Hematopoietic multipotent progenitor cell treated with erythropoietin and hydrocortisone succinate and interleukin-3 and kit ligand, for 6 days (in vitro differentiated cells): ENCODE results near the gene CYP2A6.
"Not testable (repeated sequence)": the region's sequence is repeated elsewhere in the genome, so short reads cannot be mapped to it uniquely, and the experiment has no call there.

ENCODE experiments used
- DNase-seq: peaks from one replicate; pipeline ENCODE4 v3.0.0-alpha.2; 2015

The CYP2A6 gene

GRCh38 chr19:40850277-40850676 is at the start of gene CYP2A6:
CYP2A6 (minus strand) TSS chr19:40850447; CDS start chr19:40850426, 21 bp downstream.
- DNase-seq: not testable (repeated sequence)

- peak; percentile 60 for DNase-seq
Measured at GRCh38 chr19:40899964-40900363, 49.7 kb upstream of the CYP2A6 start.

GRCh38 chr19:40896843-40897789 is 46.9 kb upstream of the CYP2A6 start:
- DNase-seq: not testable (repeated sequence)

GRCh38 chr19:40896418-40896796 is 46.2 kb upstream of the CYP2A6 start:
- no peak for DNase-seq

- DNase-seq: no peak
Measured at GRCh38 chr19:40893112-40893511, 42.9 kb upstream of the CYP2A6 start.

GRCh38 chr19:40889366-40889765 is 39.1 kb upstream of the CYP2A6 start:
- no peak for DNase-seq

GRCh38 chr19:40888191-40888590 is 37.9 kb upstream of the CYP2A6 start:
- no peak for DNase-seq

GRCh38 chr19:40884187-40884931 is 34.1 kb upstream of the CYP2A6 start:
- not testable (repeated sequence) for DNase-seq

- DNase-seq: not testable (repeated sequence)
Measured at GRCh38 chr19:40882062-40882461, 31.8 kb upstream of the CYP2A6 start, which contains the start of gene CYP2A7. CYP2A7 (minus strand) TSS chr19:40882231; CDS start chr19:40882210, 21 bp downstream.

- DNase-seq: not testable (repeated sequence)
Measured at GRCh38 chr19:40879349-40879748, 29.1 kb upstream of the CYP2A6 start.

GRCh38 chr19:40875526-40875951 is 25.3 kb upstream of the CYP2A6 start:
- peak; percentile 87 for DNase-seq

GRCh38 chr19:40874874-40875273 is 24.6 kb upstream of the CYP2A6 start:
- not testable (repeated sequence) for DNase-seq

GRCh38 chr19:40873873-40874272 is 23.6 kb upstream of the CYP2A6 start:
- DNase-seq: not testable (repeated sequence)

- no peak for DNase-seq
Measured at GRCh38 chr19:40872209-40872608, 22.0 kb upstream of the CYP2A6 start.

- no peak for DNase-seq
Measured at GRCh38 chr19:40867701-40868100, 17.5 kb upstream of the CYP2A6 start.

- DNase-seq: peak; percentile 86
Measured at GRCh38 chr19:40864739-40865496, 14.7 kb upstream of the CYP2A6 start.

GRCh38 chr19:40862785-40863184 is 12.5 kb upstream of the CYP2A6 start:
- DNase-seq: peak; percentile 31

- peak; percentile 34 for DNase-seq
Measured at GRCh38 chr19:40862333-40862732, 12.1 kb upstream of the CYP2A6 start.

- DNase-seq: no peak
Measured at GRCh38 chr19:40858109-40858508, 7.9 kb upstream of the CYP2A6 start.

GRCh38 chr19:40852467-40853152 is 2.4 kb upstream of the CYP2A6 start:
- not testable (repeated sequence) for DNase-seq

- DNase-seq: not testable (repeated sequence)
Measured at GRCh38 chr19:40846722-40847121, 3.5 kb downstream of the CYP2A6 start.

- DNase-seq: peak; percentile 51
Measured at GRCh38 chr19:40843653-40844052, 6.6 kb downstream of the CYP2A6 start.
